ENCODE data around the gene TCF12.
"Not testable (repeated sequence)": the region's sequence is repeated elsewhere in the genome, so short reads cannot be mapped to it uniquely, and the experiment has no call there.

TCF12 gene

GRCh38 chr15:56923174-56923591, 4.7 kb downstream of the TCF12 start:
- DNase-seq (ENCODE audit: insufficient read length, low spot score) = no peak
- no peak for FAIRE-seq

GRCh38 chr15:56927816-56928215, 9.4 kb downstream of the TCF12 start:
- DNase-seq (ENCODE audit: insufficient read length, low spot score) (no peak), FAIRE-seq (no peak)
- no peak for TF ChIP-seq CTCF (IDR thresholded peaks at IDR 0.05; ENCODE audit: insufficient read depth, missing control alignments)

More at GRCh38 chr15:56923174-56923591, 4.7 kb downstream of the TCF12 start:
- no peak for TF ChIP-seq CTCF (IDR thresholded peaks at IDR 0.05; ENCODE audit: insufficient read depth, missing control alignments)

GRCh38 chr15:56929399-56929798, 11.0 kb downstream of the TCF12 start:
- FAIRE-seq = no peak
- no peak for TF ChIP-seq CTCF (IDR thresholded peaks at IDR 0.05; ENCODE audit: insufficient read depth, missing control alignments)
- DNase-seq (ENCODE audit: insufficient read length, low spot score) = no peak

- no peak for FAIRE-seq
- TF ChIP-seq CTCF (IDR thresholded peaks at IDR 0.05; ENCODE audit: insufficient read depth, missing control alignments) = no peak
- DNase-seq (ENCODE audit: insufficient read length, low spot score) = no peak
Observed at GRCh38 chr15:56929933-56930332, 11.5 kb downstream of the TCF12 start.

- FAIRE-seq = no peak
- no peak for TF ChIP-seq CTCF (IDR thresholded peaks at IDR 0.05; ENCODE audit: insufficient read depth, missing control alignments)
- no peak for DNase-seq (ENCODE audit: insufficient read length, low spot score)
Observed at GRCh38 chr15:56930669-56931313, 12.3 kb downstream of the TCF12 start.

- TF ChIP-seq CTCF (IDR thresholded peaks at IDR 0.05; ENCODE audit: insufficient read depth, missing control alignments) = no peak
- FAIRE-seq = no peak
- DNase-seq (ENCODE audit: insufficient read length, low spot score) = no peak
Observed at GRCh38 chr15:56931639-56932508, 13.4 kb downstream of the TCF12 start.

GRCh38 chr15:56932509-56932868, 14.0 kb downstream of the TCF12 start:
- not testable (repeated sequence) for FAIRE-seq; DNase-seq (ENCODE audit: insufficient read length, low spot score)
